Astrocyte of the spinal cord (primary cell): Measurements from ENCODE around the gene SAMD11.
A peak's percentile ranks its signal among the peaks of the same experiment; 100 is the strongest.

Experiments
- DNase-seq: peaks from one replicate; pipeline ENCODE4 v3.0.0; 2011; ENCODE audit warnings: low read depth, low spot score
- H3K4me3 ChIP-seq: 2 replicates; pipeline ENCODE4 v1.5.1; 2011; ENCODE audit warnings: low read depth, mild to moderate bottlenecking, low read length, moderate library complexity
- in situ Hi-C: cut with HindIII; loops from 2 replicates; pipeline ENCODE4 v1.10.0; 2017; ENCODE audit warnings: low sequenced_read_pairs
- TF ChIP-seq, protein P1 (sequence below): IDR thresholded peaks from 2 replicates; pipeline ENCODE4 v1.5.1; 2012; ENCODE audit warnings: low read depth, mild to moderate bottlenecking, low read length, inconsistent platforms

The SAMD11 gene

DNA sequence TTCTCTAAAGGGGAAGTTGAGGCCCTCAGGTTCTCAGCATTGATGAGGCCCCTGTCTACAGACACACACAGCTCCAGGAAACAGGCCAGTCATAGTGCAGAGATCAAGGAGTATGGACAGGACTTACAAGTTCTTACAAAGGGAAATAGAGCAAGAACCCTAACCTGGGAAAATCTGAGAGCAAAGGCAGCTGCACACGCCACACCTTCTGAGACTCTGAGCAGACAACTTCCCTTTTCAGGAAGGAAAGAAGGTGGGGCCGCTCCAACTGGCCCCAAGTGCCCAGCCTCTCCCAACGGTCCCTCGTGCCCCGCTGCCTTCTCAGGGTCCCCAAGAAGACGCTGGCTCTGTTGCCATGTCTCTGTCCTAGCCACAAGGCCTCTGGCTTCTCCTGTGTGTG lies 31.8 kb downstream of the SAMD11 start:
- DNase-seq, result no peak
- no peak overlapping the region for H3K4me3 ChIP-seq
- in situ Hi-C loops, result no loop called here
- TF ChIP-seq, protein P1, sequence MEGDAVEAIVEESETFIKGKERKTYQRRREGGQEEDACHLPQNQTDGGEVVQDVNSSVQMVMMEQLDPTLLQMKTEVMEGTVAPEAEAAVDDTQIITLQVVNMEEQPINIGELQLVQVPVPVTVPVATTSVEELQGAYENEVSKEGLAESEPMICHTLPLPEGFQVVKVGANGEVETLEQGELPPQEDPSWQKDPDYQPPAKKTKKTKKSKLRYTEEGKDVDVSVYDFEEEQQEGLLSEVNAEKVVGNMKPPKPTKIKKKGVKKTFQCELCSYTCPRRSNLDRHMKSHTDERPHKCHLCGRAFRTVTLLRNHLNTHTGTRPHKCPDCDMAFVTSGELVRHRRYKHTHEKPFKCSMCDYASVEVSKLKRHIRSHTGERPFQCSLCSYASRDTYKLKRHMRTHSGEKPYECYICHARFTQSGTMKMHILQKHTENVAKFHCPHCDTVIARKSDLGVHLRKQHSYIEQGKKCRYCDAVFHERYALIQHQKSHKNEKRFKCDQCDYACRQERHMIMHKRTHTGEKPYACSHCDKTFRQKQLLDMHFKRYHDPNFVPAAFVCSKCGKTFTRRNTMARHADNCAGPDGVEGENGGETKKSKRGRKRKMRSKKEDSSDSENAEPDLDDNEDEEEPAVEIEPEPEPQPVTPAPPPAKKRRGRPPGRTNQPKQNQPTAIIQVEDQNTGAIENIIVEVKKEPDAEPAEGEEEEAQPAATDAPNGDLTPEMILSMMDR, result no peak

DNA sequence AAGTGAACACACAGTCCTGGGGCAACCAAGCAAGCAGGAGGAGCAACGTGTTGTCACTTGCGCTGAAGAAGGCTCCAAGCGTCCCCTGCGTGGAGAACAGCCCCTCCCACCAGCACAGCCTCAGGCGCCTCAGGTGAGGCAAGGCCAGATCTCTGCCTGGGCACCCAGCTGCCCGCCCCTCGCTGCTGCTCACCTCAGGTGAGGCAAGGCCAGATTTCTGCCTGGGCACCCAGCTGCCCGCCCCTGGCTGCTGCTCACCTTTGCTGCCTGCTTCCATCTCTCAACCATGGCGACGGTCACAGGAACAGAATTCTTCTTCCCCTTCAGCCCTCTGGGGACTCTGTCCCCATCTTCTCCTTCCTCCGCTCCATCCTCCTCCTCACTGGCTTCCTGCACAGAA lies 32.9 kb downstream of the SAMD11 start:
- no peak overlapping the region for H3K4me3 ChIP-seq
- TF ChIP-seq, protein P1, result no peak
- no peak for DNase-seq
- in situ Hi-C loops, result no loop called here

DNA sequence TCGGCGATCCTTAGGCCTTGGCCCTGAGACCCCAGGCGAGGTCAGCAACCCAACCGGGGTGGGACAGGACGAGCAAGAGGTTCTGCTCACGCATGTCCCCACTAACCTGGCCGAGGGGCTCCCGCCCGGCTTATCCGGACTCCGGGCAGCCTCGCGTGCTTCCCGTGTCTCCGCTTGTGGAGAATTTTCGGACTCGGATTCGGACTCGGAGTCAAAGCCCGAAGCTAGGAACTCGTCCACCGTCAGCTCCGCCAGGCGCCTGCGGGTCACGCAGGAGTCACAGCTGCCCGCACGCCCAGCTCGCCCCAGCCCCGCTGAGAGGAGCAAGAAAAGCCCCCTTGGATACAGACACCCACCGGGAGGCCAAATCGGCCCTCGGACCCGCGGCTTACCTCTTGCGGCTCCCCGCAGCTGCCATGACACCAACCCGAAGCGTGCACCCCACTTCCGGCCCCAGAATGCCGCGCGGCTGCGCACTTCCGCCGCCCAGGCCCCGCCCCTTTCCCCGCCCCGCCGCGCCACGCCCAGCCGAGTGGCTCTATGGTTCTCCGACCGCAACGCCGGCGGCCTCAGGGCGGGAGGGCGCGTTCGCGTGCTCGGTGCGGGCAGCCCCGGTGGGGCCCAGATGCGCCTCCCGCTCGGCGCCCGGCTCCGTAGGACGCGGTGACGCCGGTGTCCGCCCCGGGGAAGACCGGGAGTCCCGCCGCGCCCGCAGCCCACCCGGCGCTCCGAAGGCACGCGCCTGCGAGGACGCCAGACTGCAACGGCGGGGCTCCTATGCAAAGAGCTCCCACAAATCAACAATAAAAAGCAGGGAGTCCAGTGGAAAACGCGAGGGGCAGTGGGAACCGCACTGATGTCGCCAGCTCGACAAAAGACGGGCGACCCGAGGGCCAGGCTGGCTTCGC lies 35.4 kb downstream of the SAMD11 start, which contains the start of gene NOC2L:
Gene NOC2L (minus strand): TSS at position 434 of the 908 bp plus-strand sequence. CDS start 16 bp downstream, at position 418.
- in situ Hi-C loops, result no loop called here
- DNase-seq, result peak; percentile 90
- TF ChIP-seq, protein P1, result no peak
- H3K4me3 ChIP-seq, result peak within 1 kb of the TSS; percentile 100

DNA sequence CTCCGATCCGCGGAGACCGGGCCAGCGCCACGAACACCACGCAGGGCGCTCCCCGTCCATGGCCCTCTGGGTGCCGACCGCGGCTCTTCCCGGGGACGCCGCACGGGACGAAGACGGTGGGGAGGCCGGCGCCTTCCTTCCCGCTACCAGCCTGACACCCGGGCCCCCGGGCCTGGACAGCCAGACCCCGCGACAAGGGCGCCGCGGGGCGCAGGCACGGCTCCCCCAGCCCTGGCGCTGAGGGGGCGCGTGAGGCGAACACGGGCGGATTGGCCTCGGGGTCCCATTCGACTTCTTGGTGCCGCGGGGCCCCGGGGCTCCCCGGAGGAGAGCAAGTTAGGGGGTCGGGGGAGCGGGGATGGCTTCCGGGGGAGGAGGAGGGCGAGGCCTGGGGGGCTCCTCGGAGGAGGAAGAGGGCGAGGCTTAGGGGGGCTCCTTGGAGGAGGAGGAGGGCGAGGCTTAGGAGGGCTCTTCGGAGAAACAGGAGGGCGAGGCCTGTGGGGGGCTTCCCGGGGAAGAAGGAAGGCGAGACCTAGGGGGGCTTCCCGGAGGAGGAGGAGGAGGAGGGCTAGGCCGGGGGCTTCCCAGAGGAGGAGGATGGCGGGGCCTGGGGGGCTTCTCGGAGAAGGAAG lies 36.1 kb downstream of the SAMD11 start:
- DNase-seq, result no peak
- in situ Hi-C loops, result no loop called here
- peak overlapping the region; percentile 37 for H3K4me3 ChIP-seq
- TF ChIP-seq, protein P1, result no peak

DNA sequence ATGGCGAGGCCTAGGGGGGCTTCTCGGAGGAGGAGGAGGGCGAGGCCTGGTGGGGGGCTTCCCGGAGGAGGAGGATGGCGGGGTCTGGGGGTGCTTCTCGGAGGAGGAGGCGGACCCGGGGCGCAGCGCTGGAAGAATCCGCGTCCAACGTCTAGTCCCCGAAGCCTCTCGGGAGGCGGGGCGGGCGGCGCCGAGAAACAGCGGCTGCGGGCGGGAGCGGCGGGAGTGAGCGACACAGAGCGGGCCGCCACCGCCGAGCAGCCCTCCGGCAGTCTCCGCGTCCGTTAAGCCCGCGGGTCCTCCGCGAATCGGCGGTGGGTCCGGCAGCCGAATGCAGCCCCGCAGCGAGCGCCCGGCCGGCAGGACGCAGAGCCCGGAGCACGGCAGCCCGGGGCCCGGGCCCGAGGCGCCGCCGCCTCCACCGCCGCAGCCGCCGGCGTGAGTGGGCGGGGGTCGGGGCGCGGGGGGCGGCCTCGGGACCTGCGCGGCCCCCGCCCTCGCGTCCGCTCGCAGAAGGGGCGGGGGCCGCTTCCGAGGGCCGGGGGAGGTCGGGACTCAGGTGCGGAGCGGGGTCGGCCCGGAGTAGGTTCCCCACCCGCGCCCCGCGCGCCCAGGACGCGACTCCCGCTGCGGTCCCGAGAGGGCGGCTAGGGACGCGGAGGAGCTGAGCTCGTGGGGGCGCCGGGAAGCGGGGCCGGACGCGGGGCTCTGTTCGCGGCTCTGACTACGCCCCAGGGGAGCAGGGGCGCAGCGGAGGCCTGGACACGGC lies 36.8 kb downstream of the SAMD11 start, which contains the start of gene KLHL17:
Gene KLHL17 (plus strand): TSS at position 222 of the 769 bp plus-strand sequence. CDS start 110 bp downstream, at position 332.
- peak; percentile 71 for DNase-seq
- TF ChIP-seq, protein P1, result no peak
- in situ Hi-C loops, result no loop called here
- H3K4me3 ChIP-seq, result peak within 1 kb of the TSS; percentile 37

DNA sequence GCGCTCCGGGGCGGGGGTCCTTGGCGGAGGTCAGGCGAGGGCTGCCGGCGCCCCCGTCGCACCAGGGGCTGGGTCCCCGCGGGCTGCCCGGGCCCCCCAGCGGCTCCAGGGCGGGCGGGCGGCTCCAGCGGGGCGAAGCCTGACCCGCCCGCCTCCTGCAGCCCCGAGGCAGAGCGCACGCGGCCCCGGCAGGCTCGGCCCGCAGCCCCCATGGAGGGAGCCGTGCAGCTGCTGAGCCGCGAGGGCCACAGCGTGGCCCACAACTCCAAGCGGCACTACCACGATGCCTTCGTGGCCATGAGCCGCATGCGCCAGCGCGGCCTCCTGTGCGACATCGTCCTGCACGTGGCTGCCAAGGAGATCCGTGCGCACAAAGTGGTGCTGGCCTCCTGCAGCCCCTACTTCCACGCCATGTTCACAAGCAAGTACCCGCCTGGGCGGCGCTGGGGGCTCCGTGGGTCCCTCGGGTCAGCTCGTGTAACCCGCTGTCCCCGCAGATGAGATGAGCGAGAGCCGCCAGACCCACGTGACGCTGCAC lies 37.5 kb downstream of the SAMD11 start:
- TF ChIP-seq, protein P1, result no peak
- in situ Hi-C loops, result no loop called here
- peak overlapping the region; percentile 37 for H3K4me3 ChIP-seq
- no peak for DNase-seq
